GM12891 (cell line): Measurements from ENCODE around the gene DNAJC3.

Source experiments
- POLR2A ChIP-seq: IDR thresholded peaks from 2 replicates; pipeline ENCODE4 v1.6.1; 2011; ENCODE audit warnings: low read depth, low read length, control low read depth
- TAF1 ChIP-seq: IDR thresholded peaks from 2 replicates; pipeline ENCODE4 v1.6.1; 2011; ENCODE audit warnings: low read depth, low read length, control low read depth

GRCh38 chr13:95707035-95707434 lies 30.1 kb downstream of the DNAJC3 start:
- no peak for TF ChIP-seq POLR2A
- no peak for TF ChIP-seq TAF1
